A673 (cell line): ENCODE measurements around the gene PLK3.

Source experiments
- EZH2 ChIP-seq: fragments of 200-600 bp; sonication (generic); IDR thresholded peaks from 2 replicates; pipeline ENCODE4 v1.6.1; 2017; ENCODE audit warnings: borderline replicate concordance, low read depth, mild to moderate bottlenecking, mixed read lengths, antibody characterized with exemption, low read length; ENCODE audit not compliant: poor library complexity, severe bottlenecking
- TF ChIP-seq, protein P1 (sequence below): fragments of 300-800, 200-600 bp; sonication (generic); conservative IDR thresholded peaks from 2 replicates; pipeline ENCODE4 v1.5.1; 2017; ENCODE audit warnings: low read depth, mild to moderate bottlenecking, antibody characterized with exemption, low read length, moderate library complexity, mixed read lengths

GRCh38 chr1:44830900-44831304 is 30.7 kb downstream of the PLK3 start:
- TF ChIP-seq, protein P1, sequence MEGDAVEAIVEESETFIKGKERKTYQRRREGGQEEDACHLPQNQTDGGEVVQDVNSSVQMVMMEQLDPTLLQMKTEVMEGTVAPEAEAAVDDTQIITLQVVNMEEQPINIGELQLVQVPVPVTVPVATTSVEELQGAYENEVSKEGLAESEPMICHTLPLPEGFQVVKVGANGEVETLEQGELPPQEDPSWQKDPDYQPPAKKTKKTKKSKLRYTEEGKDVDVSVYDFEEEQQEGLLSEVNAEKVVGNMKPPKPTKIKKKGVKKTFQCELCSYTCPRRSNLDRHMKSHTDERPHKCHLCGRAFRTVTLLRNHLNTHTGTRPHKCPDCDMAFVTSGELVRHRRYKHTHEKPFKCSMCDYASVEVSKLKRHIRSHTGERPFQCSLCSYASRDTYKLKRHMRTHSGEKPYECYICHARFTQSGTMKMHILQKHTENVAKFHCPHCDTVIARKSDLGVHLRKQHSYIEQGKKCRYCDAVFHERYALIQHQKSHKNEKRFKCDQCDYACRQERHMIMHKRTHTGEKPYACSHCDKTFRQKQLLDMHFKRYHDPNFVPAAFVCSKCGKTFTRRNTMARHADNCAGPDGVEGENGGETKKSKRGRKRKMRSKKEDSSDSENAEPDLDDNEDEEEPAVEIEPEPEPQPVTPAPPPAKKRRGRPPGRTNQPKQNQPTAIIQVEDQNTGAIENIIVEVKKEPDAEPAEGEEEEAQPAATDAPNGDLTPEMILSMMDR = 0 out of 2 replicates have a peak, but pooled peaks have one; percentile 13
- no peak for TF ChIP-seq EZH2
